HCT116 (cell line): ENCODE data around the gene CPNE5. TPM values are rescaled to one million over a fixed set of nuclear protein-coding genes. Genes with fewer than 3 reads are reported as not detected.

ENCODE experiments used
- ATAC-seq: fragments of 200-7000 bp; cut with Tn5 transposase; 2 replicates; pipeline ENCODE4 v1.9.1; 2020; ENCODE audit warnings: mild to moderate bottlenecking, moderate library complexity
- BruUV-seq: library from RNA; stranded (reverse); fragments of 400-500 nt; replicated peaks from 2 replicates; lab custom pipeline; 2021; lab: Mats Ljungman, UMichigan
- CTCF ChIA-PET: fragments of 300-600 bp; sonication (Branson Sonifier 250); formaldehyde crosslinking; loops from one replicate; lab custom pipeline; 2021; ENCODE audit warnings: antibody characterized with exemption; lab: Charles Lee
- POLR2A ChIA-PET: fragments of 300-600, 350-600 bp; sonication (Branson Sonifier 250); formaldehyde crosslinking; loops from one replicate; lab custom pipeline; 2021; ENCODE audit warnings: antibody characterized with exemption; lab: Charles Lee
- RAD21 ChIA-PET, 2 experiments: fragments of 300-600 bp; sonication (Branson Sonifier 250); formaldehyde crosslinking; loops; one replicate each; lab custom pipeline; 2023; ENCODE audit warnings: low total read pairs in 2 of 2; ENCODE audit not compliant: uncharacterized antibody in 2 of 2, unreplicated experiment in 2 of 2, low non-redundant PET in 1 of 2; lab: Charles Lee
- DNase-seq: peaks from one replicate; pipeline ENCODE4 v3.0.0-alpha.2; 2010; ENCODE audit warnings: low read depth, low spot score
- H2AFZ ChIP-seq: fragments of 200-600 bp; shearing (Covaris generic), sonication (generic); 2 replicates; pipeline ENCODE4 v1.6.1; 2017; ENCODE audit warnings: low read depth, mixed run types, mixed read lengths, antibody characterized with exemption, low read length; ENCODE audit not compliant: poor library complexity, severe bottlenecking
- H3K27ac ChIP-seq: 2 replicates; pipeline ENCODE4 v1.5.1; 2012; ENCODE audit warnings: low read depth, low read length
- H3K27me3 ChIP-seq: fragments of 200-600 bp; sonication (generic); 2 replicates; pipeline ENCODE4 v1.6.1; 2016; ENCODE audit warnings: mixed run types, low read length, mixed read lengths; ENCODE audit not compliant: insufficient read depth
- H3K36me3 ChIP-seq, 2 experiments: fragments of 200-500 bp in 1 of 2; fragments of 200-600 bp in 1 of 2; sonication (Bioruptor generic) in 1 of 2; sonication (generic) in 1 of 2; 2 replicates each; pipeline versions ENCODE4 v1.5.1 to v1.6.1; 2014 to 2016; ENCODE audit warnings: low read length in 2 of 2, inconsistent platforms in 1 of 2, mixed read lengths in 1 of 2, mixed run types in 1 of 2; ENCODE audit not compliant: insufficient read depth in 2 of 2, control insufficient read depth in 1 of 2
- H3K4me1 ChIP-seq, 2 experiments: fragments of 200-600 bp in 1 of 2; sonication (generic) in 1 of 2; 2 replicates each; pipeline versions ENCODE4 v1.5.1 to v1.6.1; 2012 to 2017; ENCODE audit warnings: low read length in 2 of 2, inconsistent platforms in 1 of 2, mild to moderate bottlenecking in 1 of 2, mixed read lengths in 1 of 2, mixed run types in 1 of 2, moderate library complexity in 1 of 2; ENCODE audit not compliant: insufficient read depth in 2 of 2, control insufficient read depth in 1 of 2
- H3K4me2 ChIP-seq: fragments of 200-600 bp; sonication (generic); 2 replicates; pipeline ENCODE4 v1.6.1; 2017; ENCODE audit warnings: mixed run types, low read length, mixed read lengths
- H3K4me3 ChIP-seq, 2 experiments: fragments of 200-600 bp in 1 of 2; sonication (generic) in 1 of 2; replicated peaks in 1 of 2; 2 replicates each; pipeline ENCODE4 v1.5.1; 2011 to 2016; ENCODE audit warnings: low read length in 2 of 2, control low read depth in 1 of 2, low read depth in 1 of 2, mild to moderate bottlenecking in 1 of 2, mixed read lengths in 1 of 2, mixed run types in 1 of 2
- H3K79me2 ChIP-seq: fragments of 200-600 bp; sonication (generic); 2 replicates; pipeline ENCODE4 v1.6.1; 2017; ENCODE audit warnings: mild to moderate bottlenecking, mixed run types, low read length, moderate library complexity, mixed read lengths; ENCODE audit not compliant: insufficient read depth
- H3K9ac ChIP-seq: fragments of 200-600 bp; sonication (generic); 2 replicates; pipeline ENCODE4 v1.6.1; 2016; ENCODE audit warnings: low read length, mixed read lengths
- H3K9me2 ChIP-seq: fragments of 200-600 bp; sonication (generic), shearing (Covaris generic); 2 replicates; pipeline ENCODE4 v1.6.1; 2017; ENCODE audit warnings: mixed run types, mild to moderate bottlenecking, moderate library complexity; ENCODE audit not compliant: insufficient read depth
- H3K9me3 ChIP-seq, 2 experiments: fragments of 200-500 bp in 1 of 2; fragments of 200-600 bp in 1 of 2; sonication (Bioruptor generic) in 1 of 2; sonication (generic) in 1 of 2; 2 replicates each; pipeline ENCODE4 v1.6.1; 2014 to 2017; ENCODE audit warnings: low read length in 2 of 2, mixed read lengths in 2 of 2, inconsistent platforms in 1 of 2, low read depth in 1 of 2, mild to moderate bottlenecking in 1 of 2, mixed run types in 1 of 2, moderate library complexity in 1 of 2; ENCODE audit not compliant: control insufficient read depth in 1 of 2, insufficient read depth in 1 of 2
- H4K20me1 ChIP-seq: fragments of 200-600 bp; sonication (generic), shearing (Covaris generic); 2 replicates; pipeline ENCODE4 v1.6.1; 2017; ENCODE audit warnings: mixed run types, mild to moderate bottlenecking, moderate library complexity; ENCODE audit not compliant: insufficient read depth
- ATF3 ChIP-seq: IDR thresholded peaks from 2 replicates; pipeline ENCODE4 v1.6.1; 2012
- CBX3 ChIP-seq: IDR thresholded peaks from 2 replicates; pipeline ENCODE4 v1.6.1; 2012; ENCODE audit warnings: low read depth
- CEBPB ChIP-seq: IDR thresholded peaks from 2 replicates; pipeline ENCODE4 v1.6.1; 2012; ENCODE audit warnings: low read depth
- EGR1 ChIP-seq: IDR thresholded peaks from 2 replicates; pipeline ENCODE4 v1.6.1; 2012; ENCODE audit warnings: low read depth
- EZH2phosphoT487 ChIP-seq: fragments of 200-600 bp; IDR thresholded peaks from 2 replicates; pipeline ENCODE4 v1.6.1; 2018; ENCODE audit warnings: antibody characterized with exemption, borderline replicate concordance
- FOSL1 ChIP-seq: IDR thresholded peaks from 2 replicates; pipeline ENCODE4 v1.6.1; 2012; ENCODE audit warnings: low read depth
- POLR2A ChIP-seq: IDR thresholded peaks from 2 replicates; pipeline ENCODE4 v1.7.0; 2011; ENCODE audit warnings: borderline replicate concordance; ENCODE audit not compliant: insufficient read depth, insufficient read length; ENCODE audit errors: extremely low read depth
- POLR2AphosphoS5 ChIP-seq: IDR thresholded peaks from 2 replicates; pipeline ENCODE4 v1.6.1; 2011; ENCODE audit warnings: mild to moderate bottlenecking, low read depth, low read length, moderate library complexity
- RAD21 ChIP-seq: IDR thresholded peaks from 2 replicates; pipeline ENCODE4 v1.6.1; 2012; ENCODE audit warnings: low read depth, mild to moderate bottlenecking
- REST ChIP-seq: IDR thresholded peaks from 2 replicates; pipeline ENCODE4 v1.6.1; 2012; ENCODE audit warnings: low read depth
- SP1 ChIP-seq: IDR thresholded peaks from 2 replicates; pipeline ENCODE4 v1.6.1; 2012; ENCODE audit warnings: low read depth
- TCF7L2 ChIP-seq: IDR thresholded peaks from 2 replicates; pipeline ENCODE4 v1.7.0; 2011; ENCODE audit warnings: borderline replicate concordance, inconsistent platforms; ENCODE audit not compliant: insufficient read depth, insufficient read length; ENCODE audit errors: extremely low read depth
- YY1 ChIP-seq: IDR thresholded peaks from 2 replicates; pipeline ENCODE4 v1.6.1; 2011; ENCODE audit warnings: low read length, low read depth, moderate library complexity, mild to moderate bottlenecking; ENCODE audit not compliant: insufficient replicate concordance; ENCODE audit errors: extremely low read depth
- ZBTB33 ChIP-seq: IDR thresholded peaks from 2 replicates; pipeline ENCODE4 v1.6.1; 2011; ENCODE audit warnings: mild to moderate bottlenecking, low read length, moderate library complexity; ENCODE audit not compliant: insufficient replicate concordance; ENCODE audit errors: extremely low read depth
- ZNF274 ChIP-seq: fragments of 200-500 bp; sonication (Bioruptor generic); IDR thresholded peaks from 2 replicates; pipeline ENCODE4 v1.6.1; 2014; ENCODE audit warnings: mild to moderate bottlenecking, low read depth, low read length, inconsistent platforms
- intact Hi-C: fragments of 100-400 bp; cut with micrococcal nuclease; formaldehyde crosslinking; loops from 2 replicates; pipeline ENCODE4 v1.10.0; 2022
- total RNA-seq: library from RNA; stranded (reverse); gene quantifications from one replicate; pipeline ENCODE4 v1.2.1, GENCODE V29; 2021; ENCODE audit not compliant: unreplicated experiment

The CPNE5 gene
- total RNA-seq, 1 experiment from 2014 or later, result not detected

GRCh38 chr6:36695414-36695813 is 143.8 kb downstream of the CPNE5 start:
- Histone ChIP-seq H3K27ac (no peak overlapping the region), H3K27me3 (no peaks in the 10 kb centered on the region), H3K9me3 (no peaks in the 10 kb centered on the region), H3K79me2 (no peaks in the 10 kb centered on the region), H4K20me1 (no peaks in the 10 kb centered on the region), H3K4me2 (no peak overlapping the region), H3K9me2 (no peaks in the 10 kb centered on the region), H3K9ac (no peak overlapping the region), H3K36me3 (no peaks in the 10 kb centered on the region), H2AFZ (no peak overlapping the region), H3K4me1 (no peaks in the 10 kb centered on the region), H3K4me3 (no peak overlapping the region)
- CTCF ChIA-PET, result no interaction called here
- no TSS peak for BruUV-seq
- intact Hi-C loops, result no loop called here
- DNase-seq, result no peak
- ATAC-seq, result no peak
- TF ChIP-seq EZH2phosphoT487 (no peak), RAD21 (no peak)
- RAD21 ChIA-PET, result no interaction called here
- POLR2A ChIA-PET, result interaction anchor here (0.7 kb wide), 1 partner anchor 16 kb away, joined by 3 read pairs; no protein-coding TSS in a partner anchor

DNA sequence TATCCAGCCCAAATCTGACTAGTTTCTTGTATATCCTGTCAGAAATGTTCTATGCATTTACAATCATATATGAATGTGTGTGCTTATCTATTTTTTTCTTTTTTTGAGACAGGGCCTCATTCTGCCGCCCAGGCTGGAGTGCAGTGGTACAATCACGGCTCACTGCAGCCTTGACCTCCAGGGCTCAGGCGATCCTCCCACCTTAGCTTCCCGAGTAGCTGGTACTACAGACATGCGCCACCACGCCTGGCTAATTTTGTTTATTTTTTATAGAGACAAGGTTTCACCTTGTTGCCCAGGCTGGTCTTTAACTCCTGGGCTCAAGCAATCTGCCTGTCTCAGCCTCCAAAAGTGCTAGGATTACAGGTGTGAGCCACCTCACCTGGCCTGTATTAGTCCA is 144.6 kb downstream of the CPNE5 start:
- ChIA-PET POLR2A (no interaction called here), CTCF (no interaction called here), RAD21 (no interaction called here)
- ATAC-seq (no peak), DNase-seq (no peak)
- no TSS peak for BruUV-seq
- no peak overlapping the region for H3K9ac ChIP-seq
- no peaks in the 10 kb centered on the region for H3K36me3 ChIP-seq
- no peaks in the 10 kb centered on the region for H3K79me2 ChIP-seq
- intact Hi-C loops, result no loop called here
- no peaks in the 10 kb centered on the region for H3K4me1 ChIP-seq
- no peaks in the 10 kb centered on the region for H3K27me3 ChIP-seq
- no peak overlapping the region for H3K4me2 ChIP-seq
- no peak overlapping the region for H3K27ac ChIP-seq
- H2AFZ ChIP-seq, result no peak overlapping the region
- no peak overlapping the region for H3K4me3 ChIP-seq
- no peaks in the 10 kb centered on the region for H4K20me1 ChIP-seq
- no peaks in the 10 kb centered on the region for H3K9me3 ChIP-seq
- no peak for TF ChIP-seq CEBPB
- TF ChIP-seq EGR1, result no peak
- no peak for TF ChIP-seq CBX3
- no peak for TF ChIP-seq ATF3
- TF ChIP-seq RAD21, result no peak
- no peak for TF ChIP-seq ZNF274
- TF ChIP-seq EZH2phosphoT487, result no peak
- no peak for TF ChIP-seq SP1
- no peak for TF ChIP-seq POLR2A
- no peak for TF ChIP-seq TCF7L2
- TF ChIP-seq FOSL1, result no peak
- TF ChIP-seq REST, result no peak
- no peak for TF ChIP-seq YY1
- no peak for TF ChIP-seq POLR2AphosphoS5
- TF ChIP-seq ZBTB33, result no peak
- no peaks in the 10 kb centered on the region for H3K9me2 ChIP-seq
